ENCODE measurements around the gene CXXC5.

CXXC5 gene

DNA sequence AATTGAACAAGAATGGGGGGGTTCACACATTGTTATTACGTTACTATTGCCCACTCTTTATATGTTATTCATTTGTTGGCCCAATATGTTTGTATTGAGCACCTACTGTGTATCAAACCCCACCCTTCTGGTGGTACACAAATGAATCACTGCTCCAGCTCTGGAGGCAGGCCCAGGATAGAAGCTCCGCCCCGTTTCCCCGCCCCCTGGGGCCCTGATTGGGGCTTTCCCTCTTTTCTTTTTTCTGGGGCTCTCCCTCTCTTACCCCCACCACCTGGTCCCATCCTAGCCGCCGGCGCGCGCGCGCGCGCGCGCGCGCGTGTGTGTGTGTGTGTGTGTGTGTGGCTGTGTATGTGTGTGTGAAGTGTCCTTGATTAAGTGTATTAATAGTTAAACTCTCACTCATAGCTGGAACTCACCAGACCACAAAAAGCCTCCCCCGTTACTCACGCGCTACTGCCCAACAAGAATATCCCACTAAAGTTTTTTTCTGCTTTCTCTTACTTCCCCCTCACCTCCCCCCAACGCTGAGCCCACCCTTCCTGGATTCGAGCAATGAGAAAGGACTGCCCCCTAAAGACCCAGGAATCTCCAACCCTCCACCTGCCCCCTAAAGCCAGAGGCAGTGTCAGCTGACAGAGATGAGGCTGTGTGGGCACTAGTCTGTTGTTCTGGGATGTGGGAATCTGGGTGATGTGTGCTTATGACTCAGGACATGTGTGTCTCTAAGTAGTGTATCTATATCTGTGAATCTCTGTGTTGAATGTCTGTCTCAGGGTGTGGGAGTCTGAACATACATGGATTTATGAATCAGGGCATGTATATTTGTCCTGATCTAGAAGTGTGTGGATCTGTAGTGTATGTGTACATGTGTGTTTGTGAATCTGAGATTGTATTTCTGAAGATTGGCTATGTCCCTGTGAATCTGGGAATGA is 4.0 kb downstream of the CXXC5 start:
- peak; percentile 64 for DNase-seq (ENCODE audit: low spot score)

DNA sequence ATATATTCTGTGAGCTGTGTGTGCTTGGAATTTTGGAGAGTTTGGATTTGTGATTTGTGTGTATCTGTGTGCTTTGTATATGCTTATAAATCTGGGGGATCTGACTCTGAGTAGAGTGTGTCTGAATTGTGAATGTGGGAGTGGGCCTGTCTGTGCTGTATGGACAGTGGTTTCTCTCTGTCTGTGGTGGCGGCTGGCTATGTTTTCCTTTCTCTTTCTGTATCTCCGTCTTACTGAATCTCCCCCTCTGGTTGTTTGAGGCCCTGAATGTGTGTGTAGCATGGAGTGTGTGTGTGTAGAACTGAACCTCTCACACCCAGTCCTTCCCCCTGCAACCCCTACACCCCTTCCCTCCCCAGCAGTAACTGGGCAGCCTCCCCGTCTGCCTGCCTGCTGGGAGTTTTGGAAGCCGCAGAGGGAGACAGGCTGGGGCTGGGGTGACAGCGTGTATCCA is 4.7 kb downstream of the CXXC5 start:
- no peak for DNase-seq (ENCODE audit: low spot score)

DNA sequence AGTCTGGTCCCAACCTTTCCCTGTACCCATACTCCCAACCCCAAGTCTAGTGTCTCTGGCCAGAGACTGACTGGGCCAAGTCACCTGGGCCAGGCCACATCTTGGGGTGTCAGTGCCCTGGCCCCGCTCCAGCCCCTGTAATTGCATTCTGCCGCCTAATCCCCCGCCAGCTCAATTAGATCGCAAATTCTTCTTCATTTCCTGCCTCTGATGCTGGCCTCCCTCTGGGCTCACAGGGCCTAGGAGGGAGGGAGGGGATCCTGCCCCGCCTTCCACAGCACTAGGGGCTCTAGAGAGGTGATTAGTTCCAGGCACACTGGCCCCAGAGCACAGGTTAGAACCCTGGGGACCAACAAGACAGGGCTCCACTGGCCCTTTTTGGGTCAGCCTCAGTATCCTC is 5.5 kb downstream of the CXXC5 start:
- DNase-seq (ENCODE audit: low spot score) = no peak

DNA sequence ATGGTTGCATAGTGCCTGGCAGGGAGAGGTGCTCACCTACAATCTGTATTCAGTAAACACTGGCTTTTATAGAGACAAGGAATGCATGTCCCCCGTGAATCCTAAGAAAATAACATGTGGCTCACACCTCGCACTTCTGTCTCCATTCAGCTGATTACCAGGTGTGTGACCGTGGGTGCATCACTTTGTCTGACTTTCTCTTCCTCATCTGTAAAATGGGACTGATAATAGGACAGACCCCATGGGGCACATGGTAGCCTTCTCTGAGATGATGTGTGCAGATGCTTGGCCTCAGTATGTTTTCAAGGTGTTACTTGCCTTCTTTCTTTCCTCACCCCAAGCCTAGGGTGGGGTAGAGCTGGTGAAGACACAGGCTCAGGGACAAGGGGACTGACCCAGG is 6.3 kb downstream of the CXXC5 start:
- DNase-seq (ENCODE audit: low spot score) = no peak

DNA sequence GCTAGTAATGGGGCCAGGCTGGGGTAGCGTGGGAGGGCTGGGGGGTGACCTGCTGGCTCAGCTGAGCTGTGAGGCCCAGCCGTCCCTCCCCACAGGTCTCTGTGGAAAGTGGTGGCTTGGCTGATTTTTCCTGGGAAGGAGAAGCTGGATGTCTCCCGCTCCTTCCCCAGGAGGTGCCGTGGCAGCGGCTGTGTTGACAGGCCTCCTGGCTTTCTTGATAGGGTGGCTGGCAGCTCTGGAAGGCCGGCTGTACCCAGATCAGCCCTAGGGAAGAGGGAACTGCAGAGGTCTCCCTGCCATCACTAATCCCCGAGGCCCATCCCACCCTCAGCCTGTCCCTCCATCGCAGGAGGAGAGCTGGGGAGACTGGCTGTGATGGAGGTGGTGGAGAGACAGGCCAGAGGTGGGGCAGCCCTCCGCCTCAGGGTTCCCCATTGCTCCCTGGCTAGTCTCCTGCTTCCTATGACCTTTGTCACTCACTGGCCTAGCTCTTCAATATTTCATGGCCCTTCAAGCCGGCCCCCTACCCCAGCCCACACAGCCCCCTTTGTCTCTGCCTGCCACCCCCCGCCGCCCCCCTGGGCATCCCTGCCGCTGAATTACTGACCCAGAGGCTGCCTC is 6.8 kb downstream of the CXXC5 start:
- DNase-seq (ENCODE audit: low spot score) = no peak

DNA sequence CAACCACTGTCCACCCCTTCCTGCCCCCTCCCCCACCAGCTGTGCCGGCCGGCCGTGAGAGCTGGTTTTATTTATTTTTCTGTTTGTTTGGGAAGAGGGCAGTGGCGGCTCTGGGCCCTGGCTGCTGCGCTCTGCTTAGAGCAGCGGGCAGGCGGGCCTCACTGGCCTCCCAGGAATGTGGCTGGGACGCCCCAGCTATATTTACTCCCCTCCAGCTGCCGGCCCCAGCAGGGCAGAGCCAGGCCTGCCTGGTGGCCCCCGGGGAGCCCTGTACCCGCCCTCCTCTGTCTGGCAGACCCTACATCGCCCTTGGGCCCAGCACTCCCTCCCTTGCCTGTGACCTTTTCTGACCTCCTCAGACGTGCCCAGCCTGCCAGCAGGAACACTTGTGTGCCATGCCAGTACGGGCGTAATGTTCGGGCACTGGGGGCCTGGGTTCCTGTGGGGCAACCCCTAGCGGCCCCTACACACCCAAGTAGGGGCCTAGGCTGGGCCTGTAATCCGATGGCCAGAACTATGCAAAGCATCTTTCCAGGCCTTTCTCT is 7.7 kb downstream of the CXXC5 start:
- no peak for DNase-seq (ENCODE audit: low spot score)

DNA sequence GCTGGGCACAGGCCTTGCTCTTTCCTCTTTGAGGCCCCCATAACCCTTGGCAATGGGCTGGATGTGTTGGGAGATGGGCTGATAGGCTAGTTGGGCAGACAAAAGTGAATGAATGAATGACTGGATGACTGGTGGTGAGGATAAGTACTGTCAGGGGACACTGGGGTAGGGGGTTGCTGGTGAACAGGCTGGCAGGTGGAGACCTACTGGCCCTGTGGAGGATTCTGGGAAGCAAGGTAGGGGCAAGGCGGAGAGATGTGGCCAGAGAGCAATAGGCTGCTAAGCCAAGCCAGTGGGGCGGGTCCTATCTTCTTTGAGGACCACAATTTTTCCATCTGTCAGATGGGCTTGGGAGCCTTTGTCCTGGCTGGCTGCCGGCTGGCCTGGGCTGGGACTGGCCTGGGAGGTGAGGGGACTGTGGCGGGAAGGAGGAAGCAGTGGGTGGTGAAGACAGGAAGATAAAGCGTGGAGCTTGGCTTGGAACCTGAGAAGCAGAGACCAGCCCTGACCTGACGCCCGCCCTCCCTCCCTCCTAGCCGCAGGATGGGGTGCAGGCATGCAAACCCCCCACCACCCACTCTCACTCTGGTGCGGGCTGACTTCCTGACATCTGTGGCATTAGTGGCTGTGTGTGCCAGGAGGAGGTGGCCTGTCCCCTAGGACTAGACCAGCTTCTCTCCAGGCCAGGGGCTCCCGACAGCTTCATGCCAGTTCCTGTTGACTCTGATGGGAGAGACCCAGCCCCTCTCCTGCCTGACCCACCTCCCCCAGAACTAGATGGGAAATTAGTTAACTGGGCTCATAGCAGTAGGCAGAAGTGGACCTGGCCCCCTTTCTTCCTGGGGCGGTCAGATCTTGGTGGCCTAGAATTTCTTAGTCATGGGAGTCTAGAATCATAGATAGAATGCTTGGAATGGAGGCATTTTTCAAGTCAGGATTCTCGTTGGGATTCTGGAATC is 9.5 kb downstream of the CXXC5 start:
- DNase-seq (ENCODE audit: low spot score) = no peak

DNA sequence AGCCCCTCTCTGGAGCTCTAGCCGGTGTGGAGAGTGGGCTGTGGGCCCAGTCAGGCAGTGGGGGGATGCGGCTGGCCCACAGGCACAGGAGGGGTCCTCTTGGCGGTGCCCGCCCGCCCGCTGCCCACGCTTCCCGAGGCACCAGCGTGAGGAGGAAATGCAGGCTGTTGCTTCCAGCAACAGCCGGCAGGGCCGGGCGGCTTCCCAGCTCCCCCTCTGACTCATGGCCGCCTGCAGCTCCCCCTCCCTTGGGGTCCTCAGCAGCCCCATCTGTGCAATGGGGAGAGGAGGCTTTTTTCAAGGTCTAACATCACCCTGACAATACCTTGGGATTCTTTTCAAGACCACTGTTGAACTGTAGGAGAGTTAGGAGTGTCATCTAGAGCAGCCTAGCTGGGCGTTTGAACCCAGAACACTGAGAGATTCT is 10.4 kb downstream of the CXXC5 start:
- DNase-seq (ENCODE audit: low spot score) = no peak

DNA sequence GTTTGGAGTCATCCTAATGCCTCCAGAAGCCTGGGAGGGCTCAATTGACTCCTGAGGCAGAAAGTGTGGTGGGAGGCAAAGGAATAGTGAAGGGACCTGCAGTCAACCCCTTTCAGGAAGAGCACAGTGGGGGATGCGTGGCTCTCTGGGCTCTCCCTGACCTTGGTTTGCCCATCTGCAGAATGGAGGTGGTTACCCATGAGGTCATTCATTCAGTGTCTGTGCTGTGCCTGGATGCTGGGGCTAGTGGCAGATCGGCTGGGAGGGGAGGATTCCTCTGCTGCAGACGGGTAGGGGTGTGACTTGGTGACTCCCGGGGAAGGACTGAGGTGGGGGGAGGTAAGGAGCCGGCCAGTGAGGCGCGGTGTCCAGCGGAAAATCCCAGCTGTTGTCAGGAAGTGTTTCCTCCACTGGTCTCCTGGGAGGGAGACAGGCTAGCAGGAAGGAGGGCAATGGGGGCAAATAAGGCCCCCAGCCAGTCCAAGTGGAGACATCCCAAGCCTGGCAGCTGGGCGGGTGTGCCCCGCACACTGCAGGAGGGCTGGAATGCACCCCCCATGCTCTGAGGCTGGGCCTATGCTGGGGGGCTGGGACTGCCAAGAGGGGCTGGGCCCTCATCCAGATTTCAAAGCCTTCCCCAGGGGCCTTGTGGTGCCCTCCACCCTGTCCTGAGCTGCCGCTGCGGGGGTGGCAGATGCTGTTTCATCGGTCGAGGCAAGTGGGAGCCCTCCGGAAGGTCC is 10.9 kb downstream of the CXXC5 start:
- no peak for DNase-seq (ENCODE audit: low spot score)

DNA sequence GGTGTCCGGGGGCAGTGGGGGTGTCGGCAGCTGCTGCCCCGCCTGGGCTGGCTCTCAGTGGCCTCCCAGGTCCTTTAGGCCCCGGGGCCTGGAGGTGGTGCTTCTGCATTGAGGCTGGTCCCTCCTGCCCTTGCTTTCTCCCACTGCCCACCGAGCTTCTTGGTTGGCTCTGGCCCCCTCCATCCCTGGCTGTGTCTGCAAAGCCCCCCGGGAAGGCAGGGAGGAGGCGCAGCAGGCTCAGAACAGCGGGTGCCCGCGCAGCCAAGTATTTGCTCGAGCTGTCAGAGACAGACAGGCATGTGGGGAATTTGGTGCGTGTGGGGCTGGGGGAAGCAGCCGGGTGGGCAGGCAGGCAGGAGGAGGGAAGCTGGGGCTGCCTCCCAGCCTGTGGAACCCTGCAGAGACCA is 11.5 kb downstream of the CXXC5 start:
- DNase-seq (ENCODE audit: low spot score) = no peak

DNA sequence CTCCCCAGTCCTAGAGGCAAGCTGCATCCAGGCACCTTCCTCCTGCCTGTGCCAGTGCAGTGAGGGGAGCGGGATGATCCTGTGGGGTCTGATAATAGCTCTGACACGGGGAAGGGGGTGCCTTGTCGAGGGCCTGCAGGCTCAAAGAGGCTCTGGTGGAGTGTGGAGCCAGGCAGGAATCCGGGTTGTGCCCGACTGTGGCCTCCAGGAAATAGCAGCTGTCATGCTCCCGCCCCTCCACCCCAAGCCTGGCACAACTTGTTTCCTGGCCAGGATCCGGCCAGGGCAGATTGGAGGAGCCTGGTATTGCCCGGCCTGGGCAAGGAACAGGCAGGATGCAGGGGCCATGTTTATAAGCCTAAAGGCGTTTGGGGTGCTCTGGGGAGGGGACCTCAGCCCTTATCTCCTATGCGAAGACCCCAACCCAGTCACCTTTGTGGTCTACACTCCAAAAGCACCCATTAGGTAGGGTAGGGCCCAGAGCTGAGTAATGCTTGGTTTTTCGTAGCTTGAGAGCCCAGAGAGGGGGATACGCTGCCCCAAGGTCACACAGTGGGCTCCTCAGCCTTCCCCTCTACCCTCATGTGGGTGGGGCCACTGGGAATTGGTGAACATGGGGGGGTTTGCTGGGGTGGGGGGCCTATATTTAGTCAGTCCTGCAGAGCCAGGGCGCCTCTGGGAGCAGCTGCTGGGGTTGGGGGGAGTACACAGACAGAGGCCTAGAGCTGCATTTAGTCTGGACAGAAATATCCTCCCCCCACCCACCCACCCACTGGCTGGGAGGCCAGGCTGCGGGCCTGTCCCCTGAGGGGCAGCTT is 12.2 kb downstream of the CXXC5 start:
- DNase-seq (ENCODE audit: low spot score) = no peak

DNA sequence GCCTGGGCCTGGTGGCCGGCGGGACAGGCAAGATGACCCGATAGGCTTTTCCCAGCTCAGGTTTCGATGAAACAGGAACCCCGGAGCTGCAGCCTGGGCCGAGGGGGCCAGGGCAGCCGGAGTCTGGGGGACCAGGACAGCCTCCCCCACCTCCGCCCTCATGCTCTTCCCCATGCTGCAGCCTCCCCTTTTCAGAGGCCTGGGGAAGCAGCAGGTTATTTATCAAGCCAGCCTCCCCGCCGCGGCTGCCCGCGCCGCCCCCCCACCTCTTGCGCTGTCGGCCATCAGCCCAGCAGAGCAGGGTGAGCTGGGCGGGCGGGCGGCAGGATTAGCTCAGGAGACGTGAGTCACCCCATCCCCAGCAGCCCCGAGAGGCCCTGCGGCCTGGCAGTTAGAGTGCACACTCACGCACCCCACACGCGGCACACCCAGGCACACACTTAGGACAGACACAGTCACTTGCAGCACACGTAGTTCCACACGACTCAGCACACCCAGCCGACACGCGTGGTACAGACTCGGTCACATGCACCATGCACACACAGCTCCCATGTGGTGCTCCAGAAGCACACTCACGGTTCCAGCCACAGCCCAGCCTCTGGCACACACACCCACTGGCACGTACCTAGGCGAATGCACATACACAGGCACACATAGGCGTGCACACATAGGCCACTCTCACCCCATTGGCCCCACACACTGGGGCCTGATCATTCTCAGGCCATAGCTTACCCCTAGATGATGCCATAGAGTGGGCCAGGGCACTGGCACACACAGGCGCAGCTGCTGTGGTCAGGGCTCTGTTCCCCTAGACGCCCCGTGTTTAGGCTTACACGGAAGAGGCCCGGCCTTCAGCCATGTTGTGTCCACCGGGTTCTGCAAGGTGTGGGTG is 13.0 kb downstream of the CXXC5 start:
- no peak for DNase-seq (ENCODE audit: low spot score)

DNA sequence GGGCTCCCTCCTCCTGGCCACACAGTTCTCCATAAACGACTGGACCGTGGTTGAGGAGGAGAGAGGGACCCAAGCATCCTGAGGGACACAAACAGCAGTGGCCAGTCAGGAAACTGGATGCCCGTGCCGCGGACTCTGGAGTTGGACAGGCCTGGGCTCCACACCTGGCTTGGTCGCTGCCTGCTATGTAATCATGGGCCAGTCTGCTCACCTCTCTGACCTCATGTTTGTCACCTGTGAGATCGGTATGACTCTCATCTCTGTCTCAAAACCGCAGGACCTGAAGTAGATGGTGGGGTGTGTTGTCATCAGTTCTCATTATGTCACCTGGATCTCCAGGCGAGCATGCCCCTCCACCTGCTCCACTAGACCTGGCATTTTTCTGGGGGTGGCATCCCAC is 14.5 kb downstream of the CXXC5 start:
- no peak for DNase-seq (ENCODE audit: low spot score)

DNA sequence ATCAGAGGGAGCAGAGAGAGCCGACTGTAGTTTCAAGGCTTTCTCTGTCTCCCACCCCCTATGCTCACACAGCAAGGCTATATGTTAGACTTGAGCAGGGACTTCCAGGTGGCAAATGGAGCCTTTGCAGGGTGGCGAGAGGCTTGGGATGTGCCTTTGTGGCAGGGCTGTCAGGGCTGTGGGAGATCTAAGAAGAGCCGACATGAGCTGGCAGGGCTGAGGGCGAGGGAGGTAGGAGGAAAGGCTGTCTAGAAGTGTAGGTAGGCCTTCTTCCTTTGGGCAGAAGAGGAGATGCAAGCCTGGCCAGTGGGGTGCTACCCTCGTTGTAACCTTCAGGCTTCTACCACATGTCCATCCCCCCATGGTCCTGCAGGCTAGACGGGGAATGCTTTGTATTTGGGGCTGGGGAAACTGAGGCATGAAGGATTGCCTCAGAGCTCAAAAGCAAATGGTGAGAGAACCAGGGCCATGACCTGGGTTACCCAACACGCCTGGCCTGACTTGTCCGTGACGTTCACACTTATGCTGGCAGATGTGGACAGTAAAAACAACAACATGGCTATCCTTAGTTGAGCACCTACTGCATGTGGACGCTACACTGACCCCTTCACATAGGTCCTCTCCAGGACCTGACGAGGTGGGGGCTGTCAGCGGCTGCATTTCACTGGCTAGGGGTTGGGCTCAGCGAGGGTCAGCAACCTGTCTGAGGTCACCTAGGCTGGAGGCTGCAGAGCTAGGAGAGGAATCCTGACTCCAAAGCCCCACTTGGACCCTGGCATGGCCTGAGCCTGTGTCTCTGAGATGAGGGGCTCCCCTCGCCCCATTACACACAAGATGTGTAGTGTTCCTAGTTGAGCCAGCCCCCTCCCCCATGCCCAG is 15.3 kb downstream of the CXXC5 start:
- no peak for DNase-seq (ENCODE audit: low spot score)

DNA sequence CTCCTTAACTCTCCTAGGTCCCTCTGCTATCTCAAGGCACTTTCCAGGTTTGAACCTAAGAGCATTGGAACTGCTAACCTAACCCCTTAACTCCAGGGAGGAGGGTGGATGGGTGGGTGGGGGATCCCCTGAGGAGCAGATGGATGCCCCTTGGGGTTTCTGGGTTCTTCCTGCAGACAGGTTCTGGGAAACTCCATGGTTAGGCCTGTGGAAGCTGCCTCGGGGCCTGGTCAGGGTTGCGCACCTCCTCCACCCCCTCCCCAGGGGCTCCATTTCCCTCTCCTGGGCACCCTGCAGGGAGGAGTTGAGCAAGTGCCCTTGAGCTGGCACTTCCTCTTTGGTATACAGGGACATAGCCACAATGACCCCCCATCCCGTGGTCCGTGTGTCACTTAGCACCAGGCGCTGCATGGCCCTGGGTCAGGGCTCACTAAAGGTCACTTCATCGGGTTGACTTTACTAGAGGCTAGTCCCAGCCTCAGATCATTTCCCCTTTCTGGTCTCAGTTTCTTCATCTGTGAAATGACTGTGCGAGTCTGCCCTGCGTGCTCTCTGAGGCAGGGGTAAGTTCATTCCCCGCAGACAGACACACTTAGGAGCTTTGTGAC is 16.0 kb downstream of the CXXC5 start:
- DNase-seq (ENCODE audit: low spot score) = no peak

DNA sequence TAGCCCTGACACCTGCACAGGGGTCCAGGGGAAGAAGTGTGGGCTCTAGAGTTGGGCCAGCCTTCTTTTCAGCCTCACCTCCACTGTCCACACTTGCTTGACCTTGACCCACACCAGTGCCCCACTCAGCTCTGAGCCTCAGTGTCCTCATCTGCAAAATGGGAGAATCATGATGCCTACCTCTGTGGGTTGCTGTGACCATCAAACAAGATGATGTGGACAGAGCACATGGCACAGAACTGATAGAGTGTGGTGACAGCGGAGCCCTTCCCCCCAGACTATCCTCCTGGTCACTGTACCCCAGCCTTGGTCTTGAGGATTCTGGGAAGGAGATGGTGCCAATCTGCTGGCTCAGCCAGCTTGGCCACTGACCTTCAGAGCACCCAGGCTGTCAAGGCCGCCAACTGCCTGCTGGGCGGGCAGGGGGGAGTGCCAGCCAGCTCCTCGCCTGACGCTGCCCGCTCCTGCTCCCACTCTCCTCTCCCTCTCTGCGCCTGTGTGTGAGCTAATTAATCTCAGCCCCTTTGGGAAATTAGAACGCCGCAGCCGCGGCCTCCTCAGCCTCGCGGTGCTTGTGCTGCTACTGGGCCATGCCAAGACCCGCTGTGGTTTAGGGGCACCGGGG is 16.7 kb downstream of the CXXC5 start:
- DNase-seq (ENCODE audit: low spot score) = no peak

DNA sequence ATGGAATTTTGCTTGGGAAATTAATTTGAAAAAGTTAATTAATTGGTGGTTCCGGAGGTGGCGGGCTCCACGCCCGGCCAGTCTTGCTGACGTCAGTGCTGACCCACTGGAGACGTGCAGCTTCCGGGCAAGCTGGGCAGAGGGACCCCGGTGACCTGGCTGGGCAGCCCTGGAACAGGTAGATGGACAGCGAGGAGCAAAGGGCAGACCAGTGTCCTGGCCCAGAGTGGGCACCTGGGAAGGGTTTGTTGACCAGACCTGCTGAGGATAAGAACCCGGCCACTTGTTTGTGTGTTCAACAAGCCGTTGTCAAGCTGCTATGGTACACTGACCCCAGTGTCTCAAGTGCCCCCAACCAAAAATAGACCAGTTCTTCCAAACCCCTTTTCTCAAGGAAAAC is 17.5 kb downstream of the CXXC5 start:
- DNase-seq (ENCODE audit: low spot score) = no peak

All from CD4-positive, alpha-beta T cell treated with Interleukin-2 at 100 ng/mL for 4 hours (primary cell).